Measurements from ENCODE around the gene MIDN.

Gene MIDN

DNA sequence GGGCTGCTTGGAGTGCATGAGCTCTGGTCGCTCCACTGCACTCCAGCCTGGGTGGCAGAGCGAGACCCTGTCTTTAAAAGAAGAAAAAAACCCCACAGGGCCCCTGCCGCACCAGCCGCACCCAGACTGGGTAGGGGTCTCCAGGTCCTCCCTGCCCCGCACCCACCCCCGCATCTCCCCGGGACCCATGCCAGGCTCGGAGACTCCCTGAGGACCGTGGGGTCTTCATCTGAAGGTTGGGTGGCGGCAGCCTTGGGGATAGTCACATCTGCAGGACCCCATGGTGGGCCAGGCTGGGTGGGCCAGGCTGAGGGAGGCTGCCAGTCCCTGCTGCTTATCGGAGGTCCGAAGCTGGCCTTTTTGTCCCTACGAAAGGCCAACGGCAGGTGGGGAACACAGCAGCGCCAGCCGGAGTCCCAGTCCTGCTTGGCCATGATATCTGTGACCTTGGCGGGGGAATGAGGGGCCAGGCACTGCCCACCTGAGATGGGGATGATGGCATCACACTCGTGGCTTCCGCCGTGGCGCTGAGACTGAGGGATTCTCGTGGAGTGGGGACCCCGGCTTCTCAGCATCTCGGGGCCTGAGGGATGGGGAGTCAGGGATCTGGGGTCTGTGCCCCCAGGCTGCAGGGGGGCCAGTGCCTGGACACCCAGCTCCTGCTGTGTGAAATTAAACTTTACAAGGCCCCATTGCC is 48.3 kb downstream of the MIDN start:
- no peaks in the 10 kb centered on the region for H3K36me3 ChIP-seq
- no peak for TF ChIP-seq CTCF (IDR thresholded peaks at IDR 0.05; ENCODE audit: low read depth, low read length)
- H3K4me3 ChIP-seq (ENCODE audit: low read depth, low read length), result no peak overlapping the region
- H3K27me3 ChIP-seq, result 0 out of 2 replicates have a peak, but pooled peaks cover 3% of the 10 kb centered on the region
- no peaks in the 10 kb centered on the region for H3K4me1 ChIP-seq
- no peaks in the 10 kb centered on the region for H3K9me3 ChIP-seq
- no peak for DNase-seq

- Histone ChIP-seq H3K4me1 (no peaks in the 10 kb centered on the region), H3K36me3 (no peaks in the 10 kb centered on the region), H3K27me3 (0 out of 2 replicates have a peak, but pooled peaks cover 3% of the 10 kb centered on the region), H3K9me3 (no peaks in the 10 kb centered on the region), H3K4me3 (ENCODE audit: low read depth, low read length) (no peak overlapping the region)
- no peak for DNase-seq
- no peak for TF ChIP-seq CTCF (IDR thresholded peaks at IDR 0.05; ENCODE audit: low read depth, low read length)
Measured at GRCh38 chr19:1298235-1298634, 49.9 kb downstream of the MIDN start.

DNA sequence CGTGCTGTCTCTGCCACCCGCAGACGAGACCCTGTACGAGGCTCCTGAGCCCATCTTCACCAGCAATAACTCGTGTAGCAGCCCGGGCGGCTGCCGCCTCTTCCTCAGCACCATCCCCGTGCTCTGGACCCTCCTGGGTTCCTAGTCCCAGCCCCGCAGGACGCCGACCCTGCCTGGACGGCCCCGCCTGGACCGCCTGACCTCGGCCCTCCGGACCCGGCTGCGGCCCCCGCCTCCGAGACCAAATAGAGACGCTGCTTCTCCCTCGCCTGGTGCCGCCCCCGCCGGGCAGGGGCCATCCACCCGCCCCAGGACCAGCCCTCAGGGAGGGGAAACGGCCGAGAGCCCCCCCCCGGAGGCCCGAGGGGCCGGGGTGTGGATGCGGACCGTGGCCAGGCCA is 51.4 kb downstream of the MIDN start:
- Histone ChIP-seq H3K4me3 (ENCODE audit: low read depth, low read length) (no peak overlapping the region), H3K27me3 (0 out of 2 replicates have a peak, but pooled peaks cover 1% of the 10 kb centered on the region)
- TF ChIP-seq CTCF (IDR thresholded peaks at IDR 0.05; ENCODE audit: low read depth, low read length), result no peak

DNA sequence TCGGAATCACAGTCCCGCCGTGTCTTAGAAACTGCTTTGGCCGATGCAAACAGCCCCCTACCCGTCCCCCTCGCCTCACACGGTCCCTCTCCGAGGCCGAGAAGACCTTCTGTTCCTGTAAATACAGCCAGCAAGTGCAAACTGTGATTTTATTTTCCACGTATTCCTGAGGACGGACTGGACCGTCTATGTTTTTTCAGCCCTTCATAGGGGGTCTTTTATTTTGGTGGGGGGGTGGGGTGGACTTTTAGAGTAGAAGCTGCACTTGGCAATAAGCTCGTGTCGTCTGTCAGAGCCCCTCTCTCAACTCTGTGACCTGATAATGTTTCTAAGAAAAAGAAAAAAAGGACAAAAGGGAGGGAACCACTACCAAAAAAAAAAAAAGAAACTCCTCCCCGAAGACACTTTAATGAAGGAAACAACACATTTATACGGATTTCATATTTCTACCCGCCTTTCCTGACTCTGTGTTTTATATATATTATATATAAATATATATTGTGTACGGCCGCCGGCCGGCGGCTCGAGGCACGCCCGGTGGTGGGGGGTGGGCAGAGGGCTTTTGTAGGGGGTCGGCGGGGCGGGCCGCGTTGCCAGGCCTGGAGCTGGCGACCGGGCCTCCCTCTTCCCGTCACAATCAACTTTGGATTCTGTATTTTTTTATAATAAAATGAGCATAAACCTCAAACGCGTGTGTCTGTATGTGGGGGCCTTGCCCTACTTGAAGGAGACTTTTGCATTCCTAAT is 52.5 kb downstream of the MIDN start:
- Histone ChIP-seq H3K4me3 (ENCODE audit: low read depth, low read length) (no peak overlapping the region), H3K4me1 (no peaks in the 10 kb centered on the region), H3K36me3 (no peaks in the 10 kb centered on the region), H3K27me3 (no peaks in the 10 kb centered on the region), H3K9me3 (no peaks in the 10 kb centered on the region)
- DNase-seq, result no peak
- TF ChIP-seq CTCF (IDR thresholded peaks at IDR 0.05; ENCODE audit: low read depth, low read length), result no peak

More for the DNA sequence above, 51.4 kb downstream of the MIDN start:
- Histone ChIP-seq H3K36me3 (no peaks in the 10 kb centered on the region), H3K4me1 (no peaks in the 10 kb centered on the region), H3K9me3 (no peaks in the 10 kb centered on the region)
- no peak for DNase-seq

- no peak for DNase-seq
- H3K4me3 ChIP-seq (ENCODE audit: low read depth, low read length), result no peak overlapping the region
- H3K27me3 ChIP-seq, result no peaks in the 10 kb centered on the region
- H3K36me3 ChIP-seq, result no peaks in the 10 kb centered on the region
- H3K4me1 ChIP-seq, result no peaks in the 10 kb centered on the region
- no peaks in the 10 kb centered on the region for H3K9me3 ChIP-seq
- no peak for TF ChIP-seq CTCF (IDR thresholded peaks at IDR 0.05; ENCODE audit: low read depth, low read length)
Measured at GRCh38 chr19:1302533-1303239, 54.3 kb downstream of the MIDN start.

Measured in BE2C (cell line).